Measurements from ENCODE around the gene ITPKC.

Gene ITPKC

DNA sequence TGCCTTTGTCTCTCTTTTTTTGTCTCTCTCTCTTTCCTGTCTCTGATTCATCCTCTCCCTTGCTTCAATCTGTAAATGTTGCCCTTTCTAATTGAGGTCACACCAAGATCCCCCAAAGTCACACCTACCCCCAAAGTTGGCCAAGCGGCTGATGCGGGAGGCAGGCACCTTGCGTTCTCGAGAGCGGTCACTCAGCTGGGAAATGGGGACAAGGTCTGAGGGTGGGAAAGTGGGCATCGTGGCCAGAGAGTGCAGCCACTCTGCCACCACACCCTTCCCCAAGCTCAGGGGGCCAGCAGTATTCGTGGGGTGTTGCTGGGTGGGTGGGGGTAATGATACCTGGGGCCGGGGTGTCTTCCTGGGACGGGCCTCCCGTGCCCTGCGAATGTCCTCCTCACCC, 3.0 kb upstream of the ITPKC start:
- DNase-seq (ENCODE audit: low read depth) = no peak
- no peak overlapping the region for H3K4me3 ChIP-seq (ENCODE audit: low read depth, low read length)
- no peak for TF ChIP-seq CTCF (IDR thresholded peaks at IDR 0.05; ENCODE audit: insufficient read depth, low read depth, low read length, missing control alignments)

DNA sequence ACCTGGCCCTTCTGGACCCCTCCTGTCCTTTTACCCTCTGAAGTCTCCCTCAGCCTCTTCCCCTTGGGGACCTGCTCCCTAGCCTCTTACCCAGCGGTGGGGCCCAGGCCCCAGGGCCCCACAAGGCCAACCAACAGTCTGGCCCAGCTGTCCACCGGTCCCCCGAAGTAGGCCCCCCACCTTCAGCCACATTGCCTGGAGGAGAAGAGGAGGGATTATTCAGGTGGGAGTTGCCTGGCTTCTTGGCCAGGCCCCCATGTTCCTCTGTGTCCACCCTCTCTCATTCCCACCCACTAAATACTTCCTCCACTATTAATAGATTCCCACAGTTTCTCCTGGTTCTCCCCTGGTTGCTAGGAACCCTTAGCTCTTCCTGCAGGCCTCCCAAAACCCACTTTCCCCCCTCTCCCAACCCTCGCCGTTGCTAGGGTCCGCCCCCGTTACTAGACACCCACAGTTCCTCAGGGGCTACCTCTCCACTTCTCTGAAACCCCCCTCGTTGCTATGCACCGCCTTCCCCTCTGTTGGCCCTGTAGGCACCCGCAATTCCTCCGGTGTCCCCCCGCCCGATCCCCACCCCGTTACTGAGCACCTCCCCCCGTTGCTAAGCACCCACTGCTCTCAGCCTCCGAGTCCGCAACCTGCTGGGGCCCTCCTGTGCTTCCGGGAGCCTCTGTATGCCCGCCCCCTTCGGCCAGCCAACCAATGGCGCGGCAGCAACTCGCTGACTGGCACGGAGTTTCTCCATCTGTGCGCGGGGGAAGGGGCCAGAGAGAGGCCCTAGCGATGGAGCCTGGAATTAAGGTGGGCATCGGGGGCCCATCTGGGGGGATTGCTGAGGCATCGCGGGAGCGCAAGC, 2.2 kb upstream of the ITPKC start:
- TF ChIP-seq CTCF (IDR thresholded peaks at IDR 0.05; ENCODE audit: insufficient read depth, low read depth, low read length, missing control alignments) = no peak

DNA sequence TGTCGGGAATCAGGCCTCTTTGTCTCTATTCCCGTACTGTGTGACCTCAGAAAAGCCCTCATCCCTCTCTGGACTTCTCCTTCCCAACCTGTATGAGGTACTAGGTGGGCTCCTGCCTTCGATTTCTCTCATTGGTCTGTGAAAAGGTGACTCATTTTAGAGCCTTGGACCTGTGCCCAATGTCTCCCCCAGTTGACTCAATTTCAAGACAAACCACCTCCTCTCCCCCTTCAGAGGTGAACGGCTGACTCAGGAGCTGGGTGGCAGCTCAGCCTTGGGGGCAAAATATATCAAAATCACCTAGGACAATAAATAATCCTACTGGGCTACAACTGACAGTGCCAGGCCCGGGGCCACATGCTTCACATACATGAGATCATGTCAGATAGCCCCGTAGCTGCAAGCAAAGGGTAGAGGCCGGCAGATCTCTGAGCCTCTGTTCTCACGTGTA, 856 bp upstream of the ITPKC start:
- peak overlapping the region; percentile 85 for H3K4me3 ChIP-seq (ENCODE audit: low read depth, low read length)
- TF ChIP-seq CTCF (IDR thresholded peaks at IDR 0.05; ENCODE audit: insufficient read depth, low read depth, low read length, missing control alignments) = no peak
- peak; percentile 58 for DNase-seq (ENCODE audit: low read depth)

More for the DNA sequence above, 2.2 kb upstream of the ITPKC start:
- H3K4me3 ChIP-seq (ENCODE audit: low read depth, low read length) = peak overlapping the region; percentile 85
- DNase-seq (ENCODE audit: low read depth) = peak; percentile 94

GRCh38 chr19:40717325-40717879, 490 bp downstream of the ITPKC start:
- no peak for TF ChIP-seq CTCF (IDR thresholded peaks at IDR 0.05; ENCODE audit: insufficient read depth, low read depth, low read length, missing control alignments)
- H3K4me3 ChIP-seq (ENCODE audit: low read depth, low read length) = peak overlapping the region; percentile 85
- DNase-seq (ENCODE audit: low read depth) = no peak

- no peak for DNase-seq (ENCODE audit: low read depth)
- H3K4me3 ChIP-seq (ENCODE audit: low read depth, low read length) = peak overlapping the region; percentile 85
- TF ChIP-seq CTCF (IDR thresholded peaks at IDR 0.05; ENCODE audit: insufficient read depth, low read depth, low read length, missing control alignments) = no peak
These were observed 1.2 kb downstream of the ITPKC start for GRCh38 chr19:40717880-40718773.

GRCh38 chr19:40718774-40719391, 2.0 kb downstream of the ITPKC start:
- peak overlapping the region; percentile 85 for H3K4me3 ChIP-seq (ENCODE audit: low read depth, low read length)
- peak; percentile 56 for DNase-seq (ENCODE audit: low read depth)
- TF ChIP-seq CTCF (IDR thresholded peaks at IDR 0.05; ENCODE audit: insufficient read depth, low read depth, low read length, missing control alignments) = no peak
